K562 (cell line): ENCODE measurements around the gene AKAP6. TPM values are rescaled to one million over a fixed set of nuclear protein-coding genes. Genes with fewer than 3 reads are reported as not detected.
A peak's percentile ranks its signal among the peaks of the same experiment; 100 is the strongest.

Experiments
- ATAC-seq: fragments of 200-7000 bp; cut with Tn5 transposase; 3 replicates; pipeline ENCODE4 v1.9.1; 2020; ENCODE audit warnings: moderate library complexity
- BruUV-seq: library from RNA; stranded (reverse); fragments of 400-500 nt; replicated peaks from 2 replicates; lab custom pipeline; 2021; lab: Mats Ljungman, UMichigan
- CTCF ChIA-PET: fragments of 300-600 bp; formaldehyde crosslinking; extraction: SDS; loops from one replicate; lab custom pipeline; 2021; ENCODE audit warnings: low intra/inter-chr PET ratio; lab: Yijun Ruan, JAX
- POLR2A ChIA-PET: fragments of 300-600, 350-650 bp; sonication (Branson Sonifier 250); formaldehyde crosslinking; extraction: SDS; loops from one replicate; lab custom pipeline; 2021; ENCODE audit warnings: antibody characterized with exemption, inconsistent platforms; lab: Yijun Ruan, JAX
- DNase-seq, 4 experiments: peaks; one replicate each; pipeline versions ENCODE4 v3.0.0 to v3.0.0-alpha.2; 2011 to 2018; ENCODE audit warnings: low spot score in 3 of 4, mixed read lengths in 3 of 4; ENCODE audit errors: extremely low read depth in 1 of 4
- FAIRE-seq: peaks from 2 replicates; lab custom pipeline; 2011; peaks lifted over from hg19 to GRCh38; lab: Jason Lieb, UNC
- H2AFZ ChIP-seq: 2 replicates; pipeline ENCODE4 v1.6.0; 2011; ENCODE audit warnings: low read depth, low read length, control low read depth, inconsistent platforms
- H3K27ac ChIP-seq: fragments of 200-600 bp; 3 replicates; pipeline ENCODE4 v1.8.0; 2011; ENCODE audit warnings: low read depth, mild to moderate bottlenecking, control low read depth, inconsistent platforms, low read length, moderate library complexity, mixed read lengths; ENCODE audit errors: extremely low read depth
- H3K27me3 ChIP-seq, 2 experiments: fragments of 300-600 bp in 1 of 2; 2 replicates in 1 of 2; 3 replicates in 1 of 2; pipeline versions ENCODE4 v1.6.0 to v1.8.0; 2011; ENCODE audit warnings: inconsistent platforms in 2 of 2, low read length in 2 of 2, mild to moderate bottlenecking in 1 of 2, mixed read lengths in 1 of 2, moderate library complexity in 1 of 2; ENCODE audit not compliant: control insufficient read depth in 2 of 2, insufficient read depth in 2 of 2
- H3K36me3 ChIP-seq: fragments of 300-600 bp; 3 replicates; pipeline ENCODE4 v1.8.0; 2011; ENCODE audit warnings: mild to moderate bottlenecking, low read length, inconsistent platforms; ENCODE audit not compliant: control insufficient read depth, insufficient read depth
- H3K4me1 ChIP-seq, 2 experiments: fragments of 200-600 bp in 1 of 2; replicated peaks in 1 of 2; 2 replicates in 1 of 2; 3 replicates in 1 of 2; pipeline versions ENCODE4 v1.5.1 to v1.8.0; 2011; ENCODE audit warnings: inconsistent platforms in 2 of 2, low read length in 2 of 2, mild to moderate bottlenecking in 1 of 2, mixed read lengths in 1 of 2, moderate library complexity in 1 of 2; ENCODE audit not compliant: control insufficient read depth in 2 of 2, insufficient read depth in 2 of 2
- H3K4me2 ChIP-seq: 2 replicates; pipeline ENCODE4 v1.6.1; 2011; ENCODE audit warnings: low read length, control low read depth, inconsistent platforms, mixed read lengths; ENCODE audit not compliant: insufficient read depth
- H3K4me3 ChIP-seq: fragments of 200-600 bp; sonication (generic), shearing (Covaris generic); 2 replicates; pipeline ENCODE4 v1.5.1; 2016; ENCODE audit warnings: control low read depth, inconsistent platforms
- H3K79me2 ChIP-seq: fragments of 200-600 bp; 3 replicates; pipeline ENCODE4 v1.8.0; 2011; ENCODE audit warnings: low read length, inconsistent platforms; ENCODE audit not compliant: control insufficient read depth, insufficient read depth
- H3K9ac ChIP-seq, 2 experiments: 2 replicates each; pipeline versions ENCODE4 v1.6.0 to v1.6.1; 2011; ENCODE audit warnings: low read depth in 2 of 2, low read length in 2 of 2, control low read depth in 1 of 2, inconsistent platforms in 1 of 2, mild to moderate bottlenecking in 1 of 2, mixed read lengths in 1 of 2; ENCODE audit not compliant: insufficient read depth in 1 of 2
- H3K9me1 ChIP-seq: one replicate; pipeline ENCODE4 v1.6.0; 2011; ENCODE audit warnings: inconsistent platforms, mild to moderate bottlenecking, low read length, moderate library complexity; ENCODE audit not compliant: control insufficient read depth, insufficient read depth
- H3K9me3 ChIP-seq: replicated peaks from 2 replicates; pipeline ENCODE4 v1.5.1; 2011; ENCODE audit warnings: low read depth, low read length, inconsistent platforms; ENCODE audit not compliant: control insufficient read depth, insufficient read depth
- H4K20me1 ChIP-seq: replicated peaks from 2 replicates; pipeline ENCODE4 v1.6.1; 2011; ENCODE audit warnings: low read length, inconsistent platforms, mixed read lengths; ENCODE audit not compliant: control insufficient read depth, insufficient read depth
- BCLAF1 ChIP-seq, 2 experiments: fragments of 450-650 bp in 1 of 2; IDR thresholded peaks; 2 replicates each; pipeline ENCODE4 v1.6.1; 2011 to 2017; ENCODE audit warnings: low read depth in 2 of 2, antibody characterized with exemption in 1 of 2, borderline replicate concordance in 1 of 2, low read length in 1 of 2, mild to moderate bottlenecking in 1 of 2, mixed read lengths in 1 of 2; ENCODE audit not compliant: control insufficient read depth in 1 of 2
- DEAF1 ChIP-seq: fragments of 450-650 bp; formaldehyde crosslinking; IDR thresholded peaks from 2 replicates; pipeline ENCODE4 v1.4.0; 2020; ENCODE audit warnings: mild to moderate bottlenecking, moderate library complexity
- ETS1 ChIP-seq: conservative IDR thresholded peaks from 2 replicates; pipeline ENCODE4 v1.6.1; 2011; ENCODE audit warnings: low read depth, mild to moderate bottlenecking, low read length; ENCODE audit not compliant: control insufficient read depth
- NRF1 ChIP-seq, 2 experiments: fragments of 450-650 bp; IDR thresholded peaks in 1 of 2; conservative IDR thresholded peaks in 1 of 2; 2 replicates each; pipeline ENCODE4 v1.6.1; 2014; ENCODE audit warnings: mild to moderate bottlenecking in 2 of 2
- PATZ1 ChIP-seq: fragments of 250-450 bp; sonication (Bioruptor Pico); IDR thresholded peaks from 2 replicates; pipeline ENCODE4 v1.5.0; 2020; ENCODE audit warnings: mild to moderate bottlenecking, borderline replicate concordance
- U2AF2 ChIP-seq: fragments of 200-400 bp; formaldehyde crosslinking; optimal IDR thresholded peaks from 2 replicates; pipeline ENCODE3; 2017; ENCODE audit warnings: low read depth, mild to moderate bottlenecking, low read length
- USF2 ChIP-seq: sonication (generic); formaldehyde crosslinking; IDR thresholded peaks from 2 replicates; pipeline ENCODE4 v1.5.0; 2020; ENCODE audit warnings: missing genetic modification reagents
- ZNF436 ChIP-seq: fragments of 250-450, 450-650 bp; sonication (Bioruptor Pico); formaldehyde crosslinking; IDR thresholded peaks from 2 replicates; pipeline ENCODE4 v1.7.0; 2020; ENCODE audit warnings: mild to moderate bottlenecking
- WGBS: fragments of 100-300 bp; shearing (Covaris generic); methylation state at CpG from one replicate; pipeline ENCODE4 v1.1.6; 2016; ENCODE audit warnings: low coverage, mixed read lengths; ENCODE audit not compliant: insufficient coverage; ENCODE audit errors: missing lambda C conversion rate; 5-methylcytosine and 5-hydroxymethylcytosine counted together
- in situ Hi-C: fragments of 300-500 bp; cut with MboI; formaldehyde crosslinking; loops from 4 replicates; pipeline ENCODE4 v1.15.0; 2018; ENCODE audit warnings: inconsistent platforms, mixed read lengths
- intact Hi-C: fragments of 100-400 bp; cut with micrococcal nuclease; formaldehyde crosslinking; loops from 2 replicates; pipeline ENCODE4 v1.14.2; 2022
- polyA plus RNA-seq, 8 experiments: library from polyadenylated mRNA; depleted of rRNA in 4 of 8; stranded (reverse) in 5 of 8; unstranded in 3 of 8; fragments of >200 nt; fragmentation: Nextera tagmentation in 2 of 8; fragmentation: Illumina TruSeq in 1 of 8; extraction: Ambion mirVana in 2 of 8; extraction: Trizol in 1 of 8; gene quantifications; 2 replicates each; pipeline versions ENCODE4 v1.2.1 to v1.2.3, GENCODE V29; 2011 to 2014; ENCODE audit warnings: inconsistent platforms in 1 of 8, missing spikeins in 1 of 8
- total RNA-seq, 7 experiments: library from RNA; depleted of rRNA in 6 of 7; stranded (reverse); fragments of >200 nt in 6 of 7; fragmentation: Illumina TruSeq in 2 of 7; extraction: Trizol in 2 of 7; gene quantifications; 2 replicates each; pipeline versions ENCODE4 v1.2.1 to v1.2.3, GENCODE V29; 2011 to 2021; ENCODE audit warnings: low replicate concordance in 1 of 7

The AKAP6 gene
- total and polyA plus RNA-seq, 9 of the 15 experiments (the other 6 are each of a cell fraction or from before 2014, with no cell fraction given) = 0.03 to 1.7 (median 0.48) TPM

- TF ChIP-seq BCLAF1 (IDR thresholded peaks at IDR 0.05; ENCODE audit: borderline replicate concordance in 1 of 2, control insufficient read depth in 1 of 2, low read depth in 2 of 2, low read length in 1 of 2) (no peak), ZNF436 (CRISPR knock-in tag) (no peak)
These were observed 139.9 kb downstream of the AKAP6 start (continued) for GRCh38 chr14:32468955-32469354.

GRCh38 chr14:32469388-32470160 is 140.5 kb downstream of the AKAP6 start:
- ATAC-seq (no peak), FAIRE-seq (peak; percentile 19), DNase-seq (peak; percentile 5 to 29 (median 8))
- H3K9ac ChIP-seq = no peak overlapping the region
- in situ Hi-C loops = loop anchor here (5.0 to 25.0 kb wide), 3 partner anchors 212 to 955 kb away; no protein-coding TSS in a partner anchor
- POLR2A ChIA-PET = no interaction called here
- CTCF ChIA-PET = interaction anchor here (0.6 to 0.9 kb wide), 5 partner anchors 88 to 961 kb away, joined by 3 to 6 read pairs (median 4); no protein-coding TSS in a partner anchor
- H3K4me3 ChIP-seq = no peak overlapping the region
- no peak overlapping the region for H3K4me2 ChIP-seq
- no peaks in the 10 kb centered on the region for H3K4me1 ChIP-seq
- H3K79me2 ChIP-seq = no peaks in the 10 kb centered on the region
- no peak overlapping the region for H3K27ac ChIP-seq
- WGBS = 1% methylated on average over 5 of the region's 5 CpGs
- no TSS peak for BruUV-seq
- intact Hi-C loops = loop anchor here (2.0 to 10.0 kb wide), 2 partner anchors 215 to 535 kb away; no protein-coding TSS in a partner anchor
- H3K27me3 ChIP-seq = peaks cover 0 to 5% of the 10 kb centered on the region in 2 experiments; a peak in 2 of 5 replicates
- H3K36me3 ChIP-seq = no peaks in the 10 kb centered on the region
- no peak overlapping the region for H2AFZ ChIP-seq
- H3K9me1 ChIP-seq = no peaks in the 10 kb centered on the region
- no peaks in the 10 kb centered on the region for H3K9me3 ChIP-seq
- H4K20me1 ChIP-seq = no peaks in the 10 kb centered on the region
- peak; percentile 43; the same call in 1 of the 2 replicates for TF ChIP-seq DEAF1 (CRISPR knock-in tag)
- no peak for TF ChIP-seq ETS1
- TF ChIP-seq USF2 (CRISPR knock-in tag) = no peak
- TF ChIP-seq NRF1 (conservative IDR thresholded peaks at IDR 0.05 in 1 of 2, IDR thresholded peaks at IDR 0.05 in 1 of 2) = no peak
- no peak for TF ChIP-seq PATZ1
- no peak for TF ChIP-seq U2AF2
